Keratinocyte (primary cell): ENCODE measurements around the gene PDK1.

Source experiments
- CTCF ChIP-seq, 3 experiments: IDR thresholded peaks in 1 of 3; conservative IDR thresholded peaks in 1 of 3; optimal IDR thresholded peaks in 1 of 3; 2 replicates in 2 of 3; 3 replicates in 1 of 3; pipeline versions ENCODE3 to v1.5.1; 2011; ENCODE audit warnings: low read length in 3 of 3, mild to moderate bottlenecking in 3 of 3, moderate library complexity in 2 of 3, control low read depth in 1 of 3, inconsistent platforms in 1 of 3; ENCODE audit not compliant: insufficient read depth in 2 of 3; ENCODE audit errors: extremely low read depth in 1 of 3
- EZH2 ChIP-seq: IDR thresholded peaks from one replicate; pipeline ENCODE4 v1.6.1; 2012; ENCODE audit warnings: inconsistent platforms, mild to moderate bottlenecking, low read length, moderate library complexity

GRCh38 chr2:172549131-172549530 lies 6.8 kb upstream of the PDK1 start:
- TF ChIP-seq CTCF (optimal IDR thresholded peaks at IDR 0.05 in 1 of 3, IDR thresholded peaks at IDR 0.05 in 1 of 3, conservative IDR thresholded peaks at IDR 0.05 in 1 of 3; ENCODE audit: extremely low read depth in 1 of 3, insufficient read depth in 2 of 3, low read length in 3 of 3), result no peak
- no peak for TF ChIP-seq EZH2
